ENCODE measurements around the gene GRB10.

GRB10 gene

GRCh38 chr7:50782375-50783208 lies at the start of gene GRB10:
TSS of gene GRB10 (minus strand) at chr7:50782896. CDS start at chr7:50732322, 50,574 bp downstream.
- Histone ChIP-seq H3K4me3 (ENCODE audit: low read depth, low read length) (peak within 1 kb of the TSS; percentile 28; the same call in 1 of the 2 replicates), H3K27me3 (ENCODE audit: insufficient read depth, low read depth, severe bottlenecking) (peaks cover 48% of the 10 kb centered on the region), H3K36me3 (no peaks in the 10 kb centered on the region), H3K27ac (no peak within 1 kb of the TSS), H3K9me3 (ENCODE audit: severe bottlenecking) (peaks cover 2% of the 10 kb centered on the region)
- TF ChIP-seq CTCF (IDR thresholded peaks at IDR 0.05; ENCODE audit: low read depth, low read length): peak; percentile 36
- DNase-seq: no peak

DNA sequence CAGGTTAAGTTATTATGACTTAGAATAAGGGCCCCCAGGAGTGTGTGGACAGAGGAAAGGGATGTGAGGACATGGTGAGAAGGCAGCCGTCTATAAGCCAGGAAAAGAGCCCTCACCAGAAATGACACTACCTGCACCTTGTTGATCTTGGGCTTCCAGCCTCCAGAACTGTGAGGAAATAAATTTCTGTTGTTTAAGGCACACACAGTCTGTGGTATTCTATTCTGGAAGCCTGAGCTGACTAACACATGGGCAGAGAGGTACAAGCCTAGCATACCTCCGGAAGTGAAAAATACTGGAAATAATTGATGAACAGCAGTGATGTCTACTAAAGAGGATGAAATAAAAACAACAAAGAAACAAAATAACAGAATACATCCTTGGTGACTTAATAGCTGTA lies 46.1 kb upstream of the GRB10 start:
- Histone ChIP-seq H3K36me3 (no peaks in the 10 kb centered on the region), H3K27ac (no peak overlapping the region), H3K9me3 (ENCODE audit: severe bottlenecking) (no peaks in the 10 kb centered on the region), H3K27me3 (ENCODE audit: insufficient read depth, low read depth, severe bottlenecking) (peaks cover 23% of the 10 kb centered on the region), H3K4me3 (ENCODE audit: low read depth, low read length) (no peak overlapping the region)
- no peak for TF ChIP-seq CTCF (IDR thresholded peaks at IDR 0.05; ENCODE audit: low read depth, low read length)
- no peak for DNase-seq

DNA sequence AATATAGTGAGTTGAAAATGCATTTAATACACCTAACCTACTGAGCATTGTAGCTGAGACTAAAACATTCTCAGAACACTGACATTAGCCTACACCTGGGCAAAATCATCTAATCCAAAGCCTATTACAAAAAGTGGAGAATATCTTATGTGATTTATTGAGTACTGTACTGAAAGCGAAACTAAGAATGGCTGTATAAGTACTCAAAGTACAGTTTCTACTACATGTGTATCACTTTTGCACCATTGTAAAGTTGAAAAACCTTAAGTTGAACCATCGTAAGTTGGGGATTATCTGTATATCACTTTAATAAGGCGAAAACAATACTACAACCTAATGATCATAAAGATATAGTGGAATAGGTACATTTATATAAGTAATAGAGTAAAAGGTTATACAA lies 45.4 kb upstream of the GRB10 start:
- Histone ChIP-seq H3K9me3 (ENCODE audit: severe bottlenecking) (no peaks in the 10 kb centered on the region), H3K36me3 (no peaks in the 10 kb centered on the region), H3K4me3 (ENCODE audit: low read depth, low read length) (no peak overlapping the region), H3K27me3 (ENCODE audit: insufficient read depth, low read depth, severe bottlenecking) (peaks cover 17% of the 10 kb centered on the region), H3K27ac (no peak overlapping the region)
- no peak for DNase-seq
- no peak for TF ChIP-seq CTCF (IDR thresholded peaks at IDR 0.05; ENCODE audit: low read depth, low read length)

- DNase-seq: no peak
- Histone ChIP-seq H3K27ac (no peak overlapping the region), H3K9me3 (ENCODE audit: severe bottlenecking) (no peaks in the 10 kb centered on the region), H3K4me3 (ENCODE audit: low read depth, low read length) (no peak overlapping the region), H3K27me3 (ENCODE audit: insufficient read depth, low read depth, severe bottlenecking) (peaks cover 12% of the 10 kb centered on the region), H3K36me3 (no peaks in the 10 kb centered on the region)
- TF ChIP-seq CTCF (IDR thresholded peaks at IDR 0.05; ENCODE audit: low read depth, low read length): no peak
These were observed 44.6 kb upstream of the GRB10 start for GRCh38 chr7:50827281-50827680.

DNA sequence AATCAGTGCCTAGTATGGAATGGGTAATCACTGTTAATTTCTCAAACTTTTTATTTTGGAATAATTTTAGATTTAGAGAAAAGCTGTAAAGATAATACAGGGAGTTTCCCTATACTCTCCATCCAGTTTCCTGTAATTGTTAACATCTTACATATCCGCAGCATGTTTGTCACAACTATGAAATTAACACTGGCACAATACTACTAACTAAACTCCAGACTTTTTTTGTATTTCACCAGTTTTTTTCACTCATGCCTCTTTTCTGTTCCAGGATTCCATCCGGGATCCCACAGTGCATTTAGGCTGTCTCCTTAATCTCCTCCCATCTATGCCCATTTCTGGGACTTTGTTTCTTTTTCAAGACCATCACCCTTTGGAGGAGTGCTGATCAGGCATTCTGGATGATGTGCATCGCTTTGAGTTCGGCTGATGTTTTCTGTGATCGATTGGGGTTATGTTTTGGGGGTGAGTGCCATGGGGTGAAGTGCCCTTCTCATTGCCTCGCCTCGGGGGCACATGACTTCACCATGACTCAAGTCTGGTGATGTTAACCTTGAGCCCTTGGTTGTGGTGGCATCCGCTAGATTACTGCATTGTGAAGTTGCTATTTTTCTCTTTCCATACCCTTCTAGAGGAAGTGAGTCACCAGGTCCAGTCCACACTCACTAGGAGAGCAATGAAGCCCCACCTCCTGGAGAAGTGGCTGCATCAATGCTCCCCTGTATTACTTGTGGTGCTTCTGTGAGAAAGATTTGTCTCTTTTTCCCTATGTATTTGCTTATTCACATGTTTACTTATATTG lies 43.9 kb upstream of the GRB10 start:
- TF ChIP-seq CTCF (IDR thresholded peaks at IDR 0.05; ENCODE audit: low read depth, low read length): no peak
- no peak for DNase-seq
- no peaks in the 10 kb centered on the region for H3K36me3 ChIP-seq
- H3K27me3 ChIP-seq (ENCODE audit: insufficient read depth, low read depth, severe bottlenecking): peaks cover 4% of the 10 kb centered on the region
- no peaks in the 10 kb centered on the region for H3K9me3 ChIP-seq (ENCODE audit: severe bottlenecking)
- H3K4me3 ChIP-seq (ENCODE audit: low read depth, low read length): no peak overlapping the region
- H3K27ac ChIP-seq: no peak overlapping the region
